ENCODE results near the gene ARID1A.

Gene ARID1A

DNA sequence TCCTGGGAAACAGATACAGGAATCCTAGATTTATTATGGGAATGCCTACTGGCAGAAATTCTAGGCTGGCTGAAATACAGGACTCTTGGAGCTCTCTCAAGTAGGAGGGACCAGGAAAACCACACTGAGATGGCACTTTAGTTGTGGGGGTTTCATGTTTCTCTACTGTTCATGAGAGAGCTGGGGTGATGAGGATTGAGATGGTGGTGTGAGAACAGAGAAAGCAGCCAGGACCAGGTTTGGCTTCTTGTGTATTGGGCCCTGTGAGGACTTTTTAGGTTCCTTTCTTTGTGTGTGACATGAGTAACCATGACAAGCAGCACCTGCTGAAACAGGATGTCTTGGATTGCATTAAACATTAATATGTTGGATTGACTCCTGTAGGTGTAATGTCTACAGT lies 4.9 kb downstream of the ARID1A start:
- Histone ChIP-seq H3K9ac (no peak overlapping the region), H3K27ac (no peak overlapping the region), H3K4me3 (ENCODE audit: low read depth, low read length) (no peak overlapping the region)

GRCh38 chr1:26701266-26701994 lies 5.6 kb downstream of the ARID1A start:
- Histone ChIP-seq H3K79me2 (peaks cover 7% of the 10 kb centered on the region), H3K4me2 (ENCODE audit: low read length) (peak overlapping the region; percentile 11), H2AFZ (no peak overlapping the region), H3K9me3 (ENCODE audit: control insufficient read depth, low read length) (no peaks in the 10 kb centered on the region), H3K4me1 (peaks cover 21% of the 10 kb centered on the region), H3K9ac (no peak overlapping the region), H3K4me3 (ENCODE audit: low read depth, low read length) (no peak overlapping the region), H3K36me3 (ENCODE audit: control insufficient read depth, insufficient read depth, low read length) (no peaks in the 10 kb centered on the region), H3K27ac (no peak overlapping the region), H3K27me3 (ENCODE audit: control insufficient read depth, insufficient read depth, low read length) (no peaks in the 10 kb centered on the region)
- no peak for TF ChIP-seq CTCF (IDR thresholded peaks at IDR 0.05)

More for the DNA sequence above, 4.9 kb downstream of the ARID1A start:
- Histone ChIP-seq H3K27me3 (ENCODE audit: control insufficient read depth, insufficient read depth, low read length) (no peaks in the 10 kb centered on the region), H3K79me2 (peaks cover 7% of the 10 kb centered on the region), H3K9me3 (ENCODE audit: control insufficient read depth, low read length) (no peaks in the 10 kb centered on the region), H3K4me2 (ENCODE audit: low read length) (peak overlapping the region; percentile 13), H2AFZ (no peak overlapping the region), H3K4me1 (peaks cover 21% of the 10 kb centered on the region), H3K36me3 (ENCODE audit: control insufficient read depth, insufficient read depth, low read length) (no peaks in the 10 kb centered on the region)
- no peak for TF ChIP-seq CTCF (IDR thresholded peaks at IDR 0.05)

DNA sequence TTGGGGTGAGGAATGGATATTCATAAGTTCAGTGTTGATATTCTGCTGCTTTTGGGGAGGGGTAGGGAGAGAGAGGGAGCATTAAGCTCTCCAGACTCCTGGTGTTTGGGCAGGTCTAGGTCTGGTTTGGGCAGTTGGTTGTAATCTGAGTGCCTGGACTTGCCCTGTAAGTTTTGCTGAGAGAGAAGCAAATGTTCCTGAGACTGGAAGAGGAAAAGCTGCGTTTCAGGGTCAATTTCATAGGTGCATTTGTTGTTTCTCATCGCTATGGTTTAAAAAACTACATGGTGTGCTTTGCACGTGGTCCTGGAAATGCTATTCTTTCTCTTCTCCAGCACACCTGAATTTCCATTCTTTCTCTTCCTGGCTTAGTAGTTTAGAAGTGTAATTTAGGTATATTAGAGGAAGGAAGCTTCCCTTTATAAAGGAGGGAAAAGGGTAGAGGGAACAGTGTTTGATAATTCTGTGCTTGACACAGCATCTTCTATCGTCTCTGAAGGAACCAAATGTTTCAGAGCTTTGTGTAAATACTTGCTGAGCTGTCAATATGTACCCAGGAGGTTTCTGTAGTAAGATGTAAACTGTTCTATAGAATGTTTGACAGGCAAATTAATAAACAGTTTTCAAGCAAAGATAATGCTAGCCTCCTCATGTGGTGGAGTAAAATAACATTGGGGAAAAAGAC lies 6.3 kb downstream of the ARID1A start:
- Histone ChIP-seq H3K9me3 (ENCODE audit: control insufficient read depth, low read length) (no peaks in the 10 kb centered on the region), H3K27ac (no peak overlapping the region), H2AFZ (no peak overlapping the region), H3K9ac (no peak overlapping the region), H3K27me3 (ENCODE audit: control insufficient read depth, insufficient read depth, low read length) (no peaks in the 10 kb centered on the region), H3K36me3 (ENCODE audit: control insufficient read depth, insufficient read depth, low read length) (no peaks in the 10 kb centered on the region), H3K4me2 (ENCODE audit: low read length) (peak overlapping the region; percentile 11), H3K4me3 (ENCODE audit: low read depth, low read length) (peak overlapping the region; percentile 19), H3K79me2 (peaks cover 7% of the 10 kb centered on the region), H3K4me1 (peaks cover 21% of the 10 kb centered on the region)
- no peak for TF ChIP-seq CTCF (IDR thresholded peaks at IDR 0.05)

DNA sequence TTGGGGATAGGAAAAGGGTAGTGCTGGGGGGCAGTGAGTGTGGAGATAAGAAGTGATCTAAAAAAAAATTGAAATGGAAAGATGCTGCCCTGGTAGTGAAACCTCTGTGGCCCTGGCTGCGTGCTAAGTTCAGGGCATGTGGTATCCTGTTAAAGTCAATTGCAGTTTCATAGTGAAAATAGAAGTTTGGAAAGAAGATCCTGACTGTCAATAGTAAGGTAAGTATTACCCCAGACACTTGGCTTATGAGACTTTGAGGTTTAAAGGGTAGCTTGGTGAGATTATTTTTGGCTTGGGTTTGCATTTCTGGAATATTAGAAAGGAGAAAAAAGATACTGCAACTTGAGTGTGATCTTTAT lies 6.8 kb downstream of the ARID1A start:
- Histone ChIP-seq H3K79me2 (peaks cover 12% of the 10 kb centered on the region), H3K27ac (no peak overlapping the region), H3K9me3 (ENCODE audit: control insufficient read depth, low read length) (no peaks in the 10 kb centered on the region), H3K36me3 (ENCODE audit: control insufficient read depth, insufficient read depth, low read length) (no peaks in the 10 kb centered on the region), H3K4me1 (peaks cover 21% of the 10 kb centered on the region), H3K4me3 (ENCODE audit: low read depth, low read length) (no peak overlapping the region), H2AFZ (no peak overlapping the region), H3K27me3 (ENCODE audit: control insufficient read depth, insufficient read depth, low read length) (no peaks in the 10 kb centered on the region), H3K9ac (no peak overlapping the region), H3K4me2 (ENCODE audit: low read length) (no peak overlapping the region)
- TF ChIP-seq CTCF (IDR thresholded peaks at IDR 0.05), result no peak
